A549 (cell line): ENCODE measurements around the gene ZNF227. TPM values are rescaled to one million over a fixed set of nuclear protein-coding genes. Genes with fewer than 3 reads are reported as not detected.
"Not testable (repeated sequence)": the region's sequence is repeated elsewhere in the genome, so short reads cannot be mapped to it uniquely, and the experiment has no call there.

Source experiments
- ATAC-seq, 2 experiments: fragments of 200-7000 bp in 1 of 2; fragments of >200 bp in 1 of 2; cut with Nextera tagmentation in 1 of 2; cut with Tn5 transposase in 1 of 2; 3 replicates each; pipeline versions ENCODE4 v1.8.0 to v1.9.1; 2018 to 2020; ENCODE audit warnings: mild to moderate bottlenecking in 1 of 2, moderate library complexity in 1 of 2
- CTCF ChIA-PET: fragments of 300-600 bp; sonication (Branson Sonifier 250); formaldehyde crosslinking; extraction: SDS; loops from one replicate; lab custom pipeline; 2021; ENCODE audit warnings: antibody characterized with exemption, inconsistent platforms; lab: Yijun Ruan, JAX
- POLR2A ChIA-PET: fragments of 350-600 bp; formaldehyde crosslinking; extraction: SDS; loops from one replicate; lab custom pipeline; 2021; ENCODE audit warnings: antibody characterized with exemption, inconsistent platforms; lab: Yijun Ruan, JAX
- DNase-seq, 2 experiments: peaks; one replicate each; pipeline versions ENCODE4 v3.0.0 to v3.0.0-alpha.2; 2011 to 2016; ENCODE audit warnings: low read depth in 1 of 2, low spot score in 1 of 2
- FAIRE-seq: peaks from 2 replicates; lab custom pipeline; 2011; peaks lifted over from hg19 to GRCh38; lab: Jason Lieb, UNC
- H3K27ac ChIP-seq, 2 experiments: fragments of >200 bp; sonication (Bioruptor Twin); formaldehyde crosslinking; 3 replicates each; pipeline ENCODE4 v1.5.1; 2016 to 2017
- H3K4me1 ChIP-seq: fragments of >200 bp; sonication (Bioruptor Twin); formaldehyde crosslinking; 3 replicates; pipeline ENCODE4 v1.6.1; 2016
- H3K4me2 ChIP-seq: fragments of >200 bp; sonication (Bioruptor Twin); formaldehyde crosslinking; 3 replicates; pipeline ENCODE4 v1.6.1; 2016
- H3K4me3 ChIP-seq: fragments of >200 bp; sonication (Bioruptor Twin); formaldehyde crosslinking; 3 replicates; pipeline ENCODE4 v1.5.1; 2016
- H3K9me3 ChIP-seq: fragments of >200 bp; sonication (Bioruptor Twin); formaldehyde crosslinking; 3 replicates; pipeline ENCODE4 v1.6.1; 2016
- ATOH8 ChIP-seq: fragments of 250-450 bp; sonication (Bioruptor Pico); IDR thresholded peaks from 2 replicates; pipeline ENCODE4 v1.5.0; 2020; ENCODE audit warnings: low read depth, mild to moderate bottlenecking, moderate library complexity
- BCL3 ChIP-seq: fragments of >200 bp; sonication (Bioruptor Twin); formaldehyde crosslinking; IDR thresholded peaks from 3 replicates; pipeline ENCODE4 v1.6.1; 2016
- CTCF ChIP-seq: fragments of >200 bp; sonication (Bioruptor Twin); formaldehyde crosslinking; IDR thresholded peaks from 3 replicates; pipeline ENCODE4 v1.5.1; 2016
- EP300 ChIP-seq, 2 experiments: fragments of >200 bp; sonication (Bioruptor Twin); formaldehyde crosslinking; IDR thresholded peaks; 2 replicates in 1 of 2; 3 replicates in 1 of 2; pipeline ENCODE4 v1.6.1; 2016 to 2017
- ESRRA ChIP-seq: fragments of 150-350 bp; IDR thresholded peaks from 2 replicates; pipeline ENCODE4 v1.6.1; 2014; ENCODE audit warnings: mild to moderate bottlenecking, low read length, borderline replicate concordance
- GATA3 ChIP-seq: IDR thresholded peaks from 2 replicates; pipeline ENCODE4 v1.6.1; 2012; ENCODE audit warnings: borderline replicate concordance
- HOXB13 ChIP-seq: fragments of 250-450 bp; sonication (Bioruptor Pico); IDR thresholded peaks from 2 replicates; pipeline ENCODE4 v1.5.0; 2020; ENCODE audit warnings: low read depth, mild to moderate bottlenecking, moderate library complexity
- HOXB5 ChIP-seq: fragments of 250-450 bp; sonication (Bioruptor Pico); IDR thresholded peaks from 2 replicates; pipeline ENCODE4 v1.5.0; 2020; ENCODE audit warnings: mild to moderate bottlenecking, moderate library complexity
- JUN ChIP-seq, 2 experiments: fragments of >200 bp; sonication (Bioruptor Twin); formaldehyde crosslinking; IDR thresholded peaks; 2 replicates in 1 of 2; 3 replicates in 1 of 2; pipeline ENCODE4 v1.6.1; 2016 to 2017
- JUNB ChIP-seq: fragments of >200 bp; sonication (Bioruptor Twin); formaldehyde crosslinking; IDR thresholded peaks from 2 replicates; pipeline ENCODE4 v1.6.1; 2016
- KDM5A ChIP-seq: fragments of 200-600 bp; sonication (generic); IDR thresholded peaks from 2 replicates; pipeline ENCODE4 v1.6.1; 2016; ENCODE audit warnings: antibody characterized with exemption, mild to moderate bottlenecking
- MAFK ChIP-seq: fragments of 450-650 bp; IDR thresholded peaks from 2 replicates; pipeline ENCODE4 v1.6.1; 2014; ENCODE audit not compliant: partially characterized antibody
- MAX ChIP-seq: IDR thresholded peaks from 2 replicates; pipeline ENCODE4 v1.6.1; 2012
- MYC ChIP-seq: IDR thresholded peaks from 2 replicates; pipeline ENCODE4 v1.6.1; 2012; ENCODE audit warnings: mild to moderate bottlenecking, inconsistent platforms, low read length, improper control_type of control experiment, borderline replicate concordance
- PBX3 ChIP-seq: IDR thresholded peaks from 2 replicates; pipeline ENCODE4 v1.6.1; 2012
- PHF8 ChIP-seq: fragments of 200-600 bp; sonication (generic); IDR thresholded peaks from 2 replicates; pipeline ENCODE4 v1.6.1; 2016; ENCODE audit warnings: low read depth, mild to moderate bottlenecking, antibody characterized with exemption, moderate library complexity, borderline replicate concordance
- POLR2A ChIP-seq: IDR thresholded peaks from 2 replicates; pipeline ENCODE4 v1.6.1; 2012; ENCODE audit warnings: mild to moderate bottlenecking, low read length
- RFX5 ChIP-seq: fragments of 450-650 bp; IDR thresholded peaks from 2 replicates; pipeline ENCODE4 v1.7.1; 2014; ENCODE audit warnings: antibody characterized with exemption, mild to moderate bottlenecking, moderate library complexity
- SMC3 ChIP-seq: fragments of >200 bp; sonication (Bioruptor Twin); formaldehyde crosslinking; IDR thresholded peaks from 3 replicates; pipeline ENCODE4 v1.6.1; 2018; ENCODE audit warnings: inconsistent platforms
- USF2 ChIP-seq: fragments of 450-650 bp; IDR thresholded peaks from 2 replicates; pipeline ENCODE4 v1.6.1; 2014; ENCODE audit warnings: antibody characterized with exemption
- ZC3H11A ChIP-seq: fragments of 450-650 bp; IDR thresholded peaks from 2 replicates; pipeline ENCODE4 v1.6.1; 2014; ENCODE audit warnings: antibody characterized with exemption, mild to moderate bottlenecking
- ZSCAN20 ChIP-seq: fragments of 250-450 bp; sonication (Bioruptor Pico); IDR thresholded peaks from 2 replicates; pipeline ENCODE4 v1.8.0; 2022; ENCODE audit warnings: mild to moderate bottlenecking, moderate library complexity
- WGBS: methylation state at CpG from one replicate; pipeline ENCODE4 v1.1.6; 2017; ENCODE audit errors: missing lambda C conversion rate; 5-methylcytosine and 5-hydroxymethylcytosine counted together
- polyA plus RNA-seq, 4 experiments: library from polyadenylated mRNA; depleted of rRNA in 3 of 4; stranded (reverse); fragments of >200 nt; fragmentation: RNase III in 1 of 4; extraction: RNeasy Plus Mini Kit Qiagen cat#74134 plus additional on column Dnase treatment in 1 of 4; gene quantifications; 2 replicates in 3 of 4; 3 replicates in 1 of 4; pipeline ENCODE4 v1.2.3, GENCODE V29; 2011 to 2017
- TF ChIP-seq, protein P1 (sequence below): IDR thresholded peaks from 2 replicates; pipeline ENCODE4 v1.6.1; 2012; ENCODE audit warnings: low read depth, borderline replicate concordance

Gene ZNF227
- polyA plus RNA-seq, 2 of the 4 experiments (the other 2 are of a cell fraction), result 10.1 to 17.1 TPM

DNA sequence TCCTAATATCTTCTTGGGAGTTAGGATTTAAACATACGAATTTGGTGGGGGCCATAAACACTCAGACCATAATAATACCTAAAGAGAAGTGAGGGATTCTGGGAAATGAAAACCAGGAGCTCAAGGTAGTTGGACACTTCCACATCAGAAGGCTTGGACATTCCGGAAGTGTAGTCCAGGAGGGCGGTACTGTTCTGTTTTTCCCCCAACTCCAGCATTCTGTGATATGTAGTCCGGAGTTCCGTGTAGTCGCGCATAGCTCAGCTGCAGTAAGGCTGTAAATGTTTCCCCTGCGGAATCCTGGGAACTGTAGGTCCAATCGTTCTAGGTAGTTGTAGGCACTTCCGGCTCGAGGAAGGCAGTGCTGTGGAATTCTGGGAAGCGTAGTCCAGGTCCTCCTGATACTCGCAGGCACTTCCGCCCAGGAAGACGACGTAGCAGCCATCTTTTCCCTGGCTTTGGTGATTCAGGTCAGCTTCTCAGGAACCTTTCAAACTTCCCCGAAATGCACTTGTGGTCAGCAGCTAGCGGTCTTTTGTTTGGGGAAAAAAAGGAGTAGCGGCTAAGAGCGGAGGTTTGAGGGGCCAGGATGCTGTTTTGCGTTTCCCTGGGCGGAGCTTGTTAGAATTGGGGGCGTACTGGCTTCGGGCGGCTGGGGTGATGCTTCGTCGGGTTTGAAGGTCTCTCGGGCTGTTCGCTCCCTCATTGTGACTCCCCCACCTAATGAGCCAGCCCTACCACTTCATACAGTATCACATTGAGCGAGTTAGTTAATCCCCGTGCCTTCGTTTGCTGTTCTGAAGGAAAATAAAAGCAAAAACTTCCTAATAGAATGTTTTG lies 47.4 kb upstream of the ZNF227 start, which contains the start of gene ZNF226:
Gene ZNF226, plus strand, starts transcription at position 428 of the 840 bp plus-strand sequence. CDS start 4,981 bp downstream, outside the sequence.
- peak within 1 kb of the TSS; percentile 80 for H3K4me2 ChIP-seq
- peak within 1 kb of the TSS; percentile 81 to 89 for H3K27ac ChIP-seq
- FAIRE-seq (peak; percentile 98), DNase-seq (peak; percentile 98 to 100), ATAC-seq (peak; percentile 99)
- H3K4me3 ChIP-seq, result peak within 1 kb of the TSS; percentile 71
- H3K9me3 ChIP-seq, result peaks cover 83% of the 10 kb centered on the region
- WGBS, result under 1% methylated on average over 32 of the region's 32 CpGs
- H3K4me1 ChIP-seq, result 0 out of 3 replicates have a peak, but pooled peaks cover 4% of the 10 kb centered on the region
- TF ChIP-seq MAFK (no peak), MYC (peak; percentile 42; the same call in 1 of the 2 replicates), PHF8 (peak; percentile 23; the same call in 1 of the 2 replicates), HOXB5 (CRISPR knock-in tag) (no peak), BCL3 (peak; percentile 70; the same call in 2 of the 3 replicates), ZC3H11A (no peak), JUNB (no peak), RFX5 (0 out of 2 replicates have a peak, but pooled peaks have one; percentile 9), USF2 (no peak), SMC3 (no peak), ESRRA (no peak), ATOH8 (CRISPR knock-in tag) (no peak), KDM5A (no peak), POLR2A (peak; percentile 41), PBX3 (no peak; the same call in 1 of the 2 replicates), EP300 (IDR thresholded peaks at IDR 0.05) (no peak), ZSCAN20 (CRISPR knock-in tag) (no peak), GATA3 (peak; percentile 53; the same call in 1 of the 2 replicates), HOXB13 (no peak), CTCF (no peak), MAX (peak; percentile 52), JUN (IDR thresholded peaks at IDR 0.05) (peak; percentile 79 to 80)
- TF ChIP-seq, protein P1, sequence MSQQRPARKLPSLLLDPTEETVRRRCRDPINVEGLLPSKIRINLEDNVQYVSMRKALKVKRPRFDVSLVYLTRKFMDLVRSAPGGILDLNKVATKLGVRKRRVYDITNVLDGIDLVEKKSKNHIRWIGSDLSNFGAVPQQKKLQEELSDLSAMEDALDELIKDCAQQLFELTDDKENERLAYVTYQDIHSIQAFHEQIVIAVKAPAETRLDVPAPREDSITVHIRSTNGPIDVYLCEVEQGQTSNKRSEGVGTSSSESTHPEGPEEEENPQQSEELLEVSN, result 0 out of 2 replicates have a peak, but pooled peaks have one; percentile 26
- ChIA-PET POLR2A (interaction anchor here (0.7 to 2.0 kb wide), 10 partner anchors 11 to 335 kb away, joined by 3 to 27 read pairs (median 4); partner anchors contain the start of genes ZNF180, ZNF221, ZNF225 and ZNF227), CTCF (interaction anchor here (0.9 kb wide), 1 partner anchor 15 kb away, joined by 3 read pairs; no protein-coding TSS in a partner anchor)

DNA sequence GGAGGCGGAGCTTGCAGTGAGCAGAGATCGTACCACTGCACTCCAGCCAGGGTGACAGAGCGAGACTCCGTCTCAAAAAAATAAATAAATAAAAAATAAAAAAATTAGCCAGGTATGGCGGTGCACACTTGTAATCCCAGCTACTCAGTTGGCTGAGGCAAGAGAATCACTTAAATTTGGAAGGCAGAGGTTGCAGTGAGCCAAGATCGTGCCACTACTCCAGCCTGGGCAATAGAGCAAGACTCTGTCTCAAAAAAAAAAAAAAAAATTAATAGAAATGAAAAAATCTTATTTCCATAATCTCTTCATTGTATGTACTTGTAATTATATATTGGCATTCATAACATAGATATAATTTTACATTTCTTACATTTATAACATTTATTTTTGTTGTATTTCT lies 41.7 kb upstream of the ZNF227 start:
- 94% methylated on average over 6 of the region's 6 CpGs for WGBS
- H3K4me2 ChIP-seq, ATAC-seq, DNase-seq, H3K4me3 ChIP-seq, H3K27ac ChIP-seq, FAIRE-seq, H3K4me1 ChIP-seq, CTCF ChIA-PET: not testable (repeated sequence)
- POLR2A ChIA-PET, result interaction anchor here (0.6 kb wide), 1 partner anchor 41 kb away, joined by 3 read pairs; no protein-coding TSS in a partner anchor
- peaks cover 98% of the 10 kb centered on the region for H3K9me3 ChIP-seq
